K562 (cell line): ENCODE results near the gene DNAH8. TPM values are rescaled to one million over a fixed set of nuclear protein-coding genes. Genes with fewer than 3 reads are reported as not detected.

Experiments used
- ATAC-seq: fragments of 200-7000 bp; cut with Tn5 transposase; 3 replicates; pipeline ENCODE4 v1.9.1; 2020; ENCODE audit warnings: moderate library complexity
- BruUV-seq: library from RNA; stranded (reverse); fragments of 400-500 nt; replicated peaks from 2 replicates; lab custom pipeline; 2021; lab: Mats Ljungman, UMichigan
- CTCF ChIA-PET: fragments of 300-600 bp; formaldehyde crosslinking; extraction: SDS; loops from one replicate; lab custom pipeline; 2021; ENCODE audit warnings: low intra/inter-chr PET ratio; lab: Yijun Ruan, JAX
- POLR2A ChIA-PET: fragments of 300-600, 350-650 bp; sonication (Branson Sonifier 250); formaldehyde crosslinking; extraction: SDS; loops from one replicate; lab custom pipeline; 2021; ENCODE audit warnings: antibody characterized with exemption, inconsistent platforms; lab: Yijun Ruan, JAX
- DNase-seq, 4 experiments: peaks; one replicate each; pipeline versions ENCODE4 v3.0.0 to v3.0.0-alpha.2; 2011 to 2018; ENCODE audit warnings: low spot score in 3 of 4, mixed read lengths in 3 of 4; ENCODE audit errors: extremely low read depth in 1 of 4
- FAIRE-seq: peaks from 2 replicates; lab custom pipeline; 2011; peaks lifted over from hg19 to GRCh38; lab: Jason Lieb, UNC
- H2AFZ ChIP-seq: 2 replicates; pipeline ENCODE4 v1.6.0; 2011; ENCODE audit warnings: low read depth, low read length, control low read depth, inconsistent platforms
- H3K27ac ChIP-seq: fragments of 200-600 bp; 3 replicates; pipeline ENCODE4 v1.8.0; 2011; ENCODE audit warnings: low read depth, mild to moderate bottlenecking, control low read depth, inconsistent platforms, low read length, moderate library complexity, mixed read lengths; ENCODE audit errors: extremely low read depth
- H3K27me3 ChIP-seq, 2 experiments: fragments of 300-600 bp in 1 of 2; 2 replicates in 1 of 2; 3 replicates in 1 of 2; pipeline versions ENCODE4 v1.6.0 to v1.8.0; 2011; ENCODE audit warnings: inconsistent platforms in 2 of 2, low read length in 2 of 2, mild to moderate bottlenecking in 1 of 2, mixed read lengths in 1 of 2, moderate library complexity in 1 of 2; ENCODE audit not compliant: control insufficient read depth in 2 of 2, insufficient read depth in 2 of 2
- H3K36me3 ChIP-seq: fragments of 300-600 bp; 3 replicates; pipeline ENCODE4 v1.8.0; 2011; ENCODE audit warnings: mild to moderate bottlenecking, low read length, inconsistent platforms; ENCODE audit not compliant: control insufficient read depth, insufficient read depth
- H3K4me1 ChIP-seq, 2 experiments: fragments of 200-600 bp in 1 of 2; replicated peaks in 1 of 2; 2 replicates in 1 of 2; 3 replicates in 1 of 2; pipeline versions ENCODE4 v1.5.1 to v1.8.0; 2011; ENCODE audit warnings: inconsistent platforms in 2 of 2, low read length in 2 of 2, mild to moderate bottlenecking in 1 of 2, mixed read lengths in 1 of 2, moderate library complexity in 1 of 2; ENCODE audit not compliant: control insufficient read depth in 2 of 2, insufficient read depth in 2 of 2
- H3K4me2 ChIP-seq: 2 replicates; pipeline ENCODE4 v1.6.1; 2011; ENCODE audit warnings: low read length, control low read depth, inconsistent platforms, mixed read lengths; ENCODE audit not compliant: insufficient read depth
- H3K4me3 ChIP-seq: fragments of 200-600 bp; sonication (generic), shearing (Covaris generic); 2 replicates; pipeline ENCODE4 v1.5.1; 2016; ENCODE audit warnings: control low read depth, inconsistent platforms
- H3K79me2 ChIP-seq: fragments of 200-600 bp; 3 replicates; pipeline ENCODE4 v1.8.0; 2011; ENCODE audit warnings: low read length, inconsistent platforms; ENCODE audit not compliant: control insufficient read depth, insufficient read depth
- H3K9ac ChIP-seq, 2 experiments: 2 replicates each; pipeline versions ENCODE4 v1.6.0 to v1.6.1; 2011; ENCODE audit warnings: low read depth in 2 of 2, low read length in 2 of 2, control low read depth in 1 of 2, inconsistent platforms in 1 of 2, mild to moderate bottlenecking in 1 of 2, mixed read lengths in 1 of 2; ENCODE audit not compliant: insufficient read depth in 1 of 2
- H3K9me1 ChIP-seq: one replicate; pipeline ENCODE4 v1.6.0; 2011; ENCODE audit warnings: inconsistent platforms, mild to moderate bottlenecking, low read length, moderate library complexity; ENCODE audit not compliant: control insufficient read depth, insufficient read depth
- H3K9me3 ChIP-seq: replicated peaks from 2 replicates; pipeline ENCODE4 v1.5.1; 2011; ENCODE audit warnings: low read depth, low read length, inconsistent platforms; ENCODE audit not compliant: control insufficient read depth, insufficient read depth
- H4K20me1 ChIP-seq: replicated peaks from 2 replicates; pipeline ENCODE4 v1.6.1; 2011; ENCODE audit warnings: low read length, inconsistent platforms, mixed read lengths; ENCODE audit not compliant: control insufficient read depth, insufficient read depth
- PHTF2 ChIP-seq: fragments of 250-450 bp; sonication (Bioruptor Pico); IDR thresholded peaks from 2 replicates; pipeline ENCODE4 v1.5.0; 2021; ENCODE audit warnings: mild to moderate bottlenecking
- RAD21 ChIP-seq, 2 experiments: fragments of 250-450 bp in 1 of 2; fragments of 450-650 bp in 1 of 2; sonication (Bioruptor Pico) in 1 of 2; formaldehyde crosslinking in 1 of 2; IDR thresholded peaks in 1 of 2; conservative IDR thresholded peaks in 1 of 2; 2 replicates each; pipeline versions ENCODE4 v1.4.0 to v1.8.0; 2020 to 2022; ENCODE audit warnings: mild to moderate bottlenecking in 2 of 2, moderate library complexity in 1 of 2
- REST ChIP-seq, 2 experiments: fragments of 450-650 bp; formaldehyde crosslinking in 1 of 2; IDR thresholded peaks; 2 replicates each; pipeline versions ENCODE4 v1.4.0 to v1.6.1; 2014 to 2020; ENCODE audit warnings: mild to moderate bottlenecking in 2 of 2, borderline replicate concordance in 1 of 2, low read depth in 1 of 2
- WGBS: fragments of 100-300 bp; shearing (Covaris generic); methylation state at CpG from one replicate; pipeline ENCODE4 v1.1.6; 2016; ENCODE audit warnings: low coverage, mixed read lengths; ENCODE audit not compliant: insufficient coverage; ENCODE audit errors: missing lambda C conversion rate; 5-methylcytosine and 5-hydroxymethylcytosine counted together
- in situ Hi-C: fragments of 300-500 bp; cut with MboI; formaldehyde crosslinking; loops from 4 replicates; pipeline ENCODE4 v1.15.0; 2018; ENCODE audit warnings: inconsistent platforms, mixed read lengths
- intact Hi-C: fragments of 100-400 bp; cut with micrococcal nuclease; formaldehyde crosslinking; loops from 2 replicates; pipeline ENCODE4 v1.14.2; 2022
- polyA plus RNA-seq, 8 experiments: library from polyadenylated mRNA; depleted of rRNA in 4 of 8; stranded (reverse) in 5 of 8; unstranded in 3 of 8; fragments of >200 nt; fragmentation: Nextera tagmentation in 2 of 8; fragmentation: Illumina TruSeq in 1 of 8; extraction: Ambion mirVana in 2 of 8; extraction: Trizol in 1 of 8; gene quantifications; 2 replicates each; pipeline versions ENCODE4 v1.2.1 to v1.2.3, GENCODE V29; 2011 to 2014; ENCODE audit warnings: inconsistent platforms in 1 of 8, missing spikeins in 1 of 8
- total RNA-seq, 7 experiments: library from RNA; depleted of rRNA in 6 of 7; stranded (reverse); fragments of >200 nt in 6 of 7; fragmentation: Illumina TruSeq in 2 of 7; extraction: Trizol in 2 of 7; gene quantifications; 2 replicates each; pipeline versions ENCODE4 v1.2.1 to v1.2.3, GENCODE V29; 2011 to 2021; ENCODE audit warnings: low replicate concordance in 1 of 7

DNAH8 gene
- total and polyA plus RNA-seq, 9 of the 15 experiments (the other 6 are each of a cell fraction or from before 2014, with no cell fraction given) = 1.2 to 4.2 (median 2.9) TPM

GRCh38 chr6:38996676-38997075 is 281.6 kb downstream of the DNAH8 start:
- no peaks in the 10 kb centered on the region for H3K79me2 ChIP-seq
- intact Hi-C loops (loop anchor here (1.0 to 5.0 kb wide), 4 partner anchors 106 to 314 kb away; no protein-coding TSS in a partner anchor), in situ Hi-C loops (loop anchor here (5.0 to 10.0 kb wide), 2 partner anchors 168 to 311 kb away; no protein-coding TSS in a partner anchor)
- no peak for DNase-seq
- H3K4me1 ChIP-seq = no peaks in the 10 kb centered on the region
- no TSS peak for BruUV-seq
- no peak overlapping the region for H2AFZ ChIP-seq
- no peak for TF ChIP-seq PHTF2
- no peak overlapping the region for H3K27ac ChIP-seq
- no peaks in the 10 kb centered on the region for H3K9me1 ChIP-seq
- H3K36me3 ChIP-seq = no peaks in the 10 kb centered on the region
- H3K9ac ChIP-seq = no peak overlapping the region
- no peaks in the 10 kb centered on the region for H3K9me3 ChIP-seq
- ChIA-PET POLR2A (interaction anchor here (0.7 to 3.1 kb wide), 5 partner anchors 13 to 118 kb away, joined by 3 to 18 read pairs (median 3); partner anchors contain the start of gene SAYSD1), CTCF (interaction anchor here (1.7 to 2.7 kb wide), 2 partner anchors 106 to 313 kb away, joined by 7 to 11 read pairs; no protein-coding TSS in a partner anchor)
- no peak overlapping the region for H3K4me2 ChIP-seq
- peaks cover 28 to 37% of the 10 kb centered on the region in 2 experiments for H3K27me3 ChIP-seq
- no peak for FAIRE-seq
- H4K20me1 ChIP-seq = no peaks in the 10 kb centered on the region
- ATAC-seq = no peak
- WGBS = 3% methylated on average over 5 of the region's 5 CpGs
- H3K4me3 ChIP-seq = no peak overlapping the region

DNA sequence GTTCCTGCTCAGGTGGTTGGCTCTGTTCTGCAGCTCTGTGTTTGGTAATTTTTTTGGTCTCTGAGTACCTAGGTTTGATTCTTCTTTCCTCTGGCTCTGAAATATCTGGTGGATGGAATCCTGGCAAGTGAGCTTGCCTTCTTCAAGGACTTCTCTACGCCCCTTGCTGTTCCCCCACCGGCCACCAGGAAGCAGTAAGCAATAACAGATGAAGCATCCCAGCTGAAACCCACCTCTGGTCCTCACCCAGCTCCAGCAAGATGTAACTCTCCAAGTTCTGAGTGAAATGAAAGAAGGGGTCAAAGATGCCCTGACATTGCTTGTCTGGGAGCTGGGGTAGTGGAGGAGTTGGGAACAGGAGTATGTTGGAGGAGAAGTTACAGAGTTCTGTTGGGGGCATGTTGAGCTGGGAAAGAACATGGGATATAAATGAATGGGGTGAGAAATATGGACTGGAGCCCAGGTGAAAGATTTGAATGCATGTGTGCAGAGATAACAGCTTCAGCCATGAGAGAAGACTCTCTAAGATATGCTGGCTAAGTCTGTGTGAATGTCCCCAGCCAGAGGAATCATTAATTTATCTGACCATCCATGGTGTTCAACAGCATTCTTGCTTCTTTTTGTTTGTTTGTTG is 282.1 kb downstream of the DNAH8 start:
- H4K20me1 ChIP-seq = no peaks in the 10 kb centered on the region
- ChIA-PET CTCF (interaction anchor here (1.7 to 2.7 kb wide), 2 partner anchors 105 to 313 kb away, joined by 7 to 11 read pairs; no protein-coding TSS in a partner anchor), POLR2A (interaction anchor here (0.6 to 3.1 kb wide), 8 partner anchors 12 to 1012 kb away, joined by 3 to 18 read pairs (median 3); partner anchors contain the start of gene SAYSD1)
- no peak overlapping the region for H3K9ac ChIP-seq
- no peak overlapping the region for H3K4me3 ChIP-seq
- DNase-seq (peak; percentile 52 to 70 (median 58)), ATAC-seq (peak; percentile 89), FAIRE-seq (peak; percentile 67)
- H3K9me3 ChIP-seq = no peaks in the 10 kb centered on the region
- H3K36me3 ChIP-seq = no peaks in the 10 kb centered on the region
- in situ Hi-C loops (loop anchor here (5.0 to 10.0 kb wide), 2 partner anchors 168 to 310 kb away; no protein-coding TSS in a partner anchor), intact Hi-C loops (loop anchor here (1.0 to 5.0 kb wide), 4 partner anchors 105 to 313 kb away; no protein-coding TSS in a partner anchor)
- BruUV-seq = no TSS peak
- no peak overlapping the region for H2AFZ ChIP-seq
- H3K4me1 ChIP-seq = no peaks in the 10 kb centered on the region
- peaks cover 32 to 34% of the 10 kb centered on the region in 2 experiments for H3K27me3 ChIP-seq
- H3K9me1 ChIP-seq = no peaks in the 10 kb centered on the region
- no peak overlapping the region for H3K27ac ChIP-seq
- no peaks in the 10 kb centered on the region for H3K79me2 ChIP-seq
- H3K4me2 ChIP-seq = no peak overlapping the region
- 0% methylated on average over 2 of the region's 2 CpGs for WGBS
- TF ChIP-seq REST (IDR thresholded peaks at IDR 0.05; ENCODE audit: borderline replicate concordance) (peak; percentile 74), REST (CRISPR knock-in tag; IDR thresholded peaks at IDR 0.05; ENCODE audit: low read depth) (no peak), RAD21 (CRISPR knock-in tag; conservative IDR thresholded peaks at IDR 0.05 in 1 of 2, IDR thresholded peaks at IDR 0.05 in 1 of 2) (peak; percentile 85 to 93)
